HEK293 (cell line): ENCODE results near the gene EIF4A2.

Experiments used
- CTCF ChIA-PET: fragments of 350-600 bp; formaldehyde crosslinking; extraction: SDS; loops from one replicate; lab custom pipeline; 2021; ENCODE audit warnings: antibody characterized with exemption; lab: Yijun Ruan, JAX
- POLR2A ChIA-PET: fragments of 300-600 bp; formaldehyde crosslinking; extraction: SDS; loops from one replicate; lab custom pipeline; 2020; ENCODE audit warnings: antibody characterized with exemption, inconsistent platforms; lab: Yijun Ruan, JAX
- H3K27ac ChIP-seq: fragments of 200-500 bp; sonication (Bioruptor generic); 2 replicates; pipeline ENCODE4 v1.5.1; 2014; ENCODE audit warnings: low read depth, low read length, control low read depth, inconsistent platforms; ENCODE audit errors: extremely low read depth
- H3K36me3 ChIP-seq, 2 experiments: fragments of 200-500 bp in 1 of 2; sonication (Bioruptor generic) in 1 of 2; 1 replicate in 1 of 2; 2 replicates in 1 of 2; pipeline ENCODE4 v1.5.1; 2014 to 2017; ENCODE audit warnings: inconsistent platforms in 2 of 2, low read length in 2 of 2; ENCODE audit not compliant: control insufficient read depth in 2 of 2, insufficient read depth in 1 of 2
- H3K4me1 ChIP-seq: fragments of 200-500 bp; sonication (Bioruptor generic); 2 replicates; pipeline ENCODE4 v1.5.1; 2014; ENCODE audit warnings: mild to moderate bottlenecking, low read length, inconsistent platforms; ENCODE audit not compliant: control insufficient read depth, insufficient read depth
- H3K4me3 ChIP-seq: 2 replicates; pipeline ENCODE4 v1.5.1; 2011; ENCODE audit warnings: low read depth, mild to moderate bottlenecking, control low read depth, low read length, moderate library complexity
- H3K9me3 ChIP-seq: fragments of 200-500 bp; sonication (Bioruptor generic); 2 replicates; pipeline ENCODE4 v1.5.1; 2014; ENCODE audit warnings: low read depth, low read length, inconsistent platforms; ENCODE audit not compliant: control insufficient read depth, insufficient read depth
- BCL6B ChIP-seq: fragments of 450-650 bp; formaldehyde crosslinking; IDR thresholded peaks from 2 replicates; pipeline ENCODE4 v1.5.1; 2017; ENCODE audit warnings: missing biosample characterization, missing genetic modification characterization
- GFI1B ChIP-seq: fragments of 450-650 bp; formaldehyde crosslinking; IDR thresholded peaks from 2 replicates; pipeline ENCODE4 v1.5.1; 2016; ENCODE audit warnings: missing biosample characterization, missing genetic modification characterization
- GLIS2 ChIP-seq: fragments of 450-650 bp; formaldehyde crosslinking; IDR thresholded peaks from 2 replicates; pipeline ENCODE4 v1.5.1; 2016; ENCODE audit warnings: missing biosample characterization, missing genetic modification characterization
- KLF17 ChIP-seq: fragments of 450-650 bp; formaldehyde crosslinking; IDR thresholded peaks from 2 replicates; pipeline ENCODE4 v1.5.1; 2016; ENCODE audit warnings: missing biosample characterization, missing genetic modification characterization
- KLF8 ChIP-seq: fragments of 450-650 bp; formaldehyde crosslinking; IDR thresholded peaks from 2 replicates; pipeline ENCODE4 v1.5.1; 2016; ENCODE audit warnings: missing biosample characterization, missing genetic modification characterization
- SCRT1 ChIP-seq: fragments of 450-650 bp; formaldehyde crosslinking; IDR thresholded peaks from 2 replicates; pipeline ENCODE4 v1.5.1; 2016; ENCODE audit warnings: missing biosample characterization, missing genetic modification characterization, borderline replicate concordance
- SETDB1 ChIP-seq: IDR thresholded peaks from one replicate; pipeline ENCODE4 v1.6.1; 2017; ENCODE audit warnings: mild to moderate bottlenecking, low read length, moderate library complexity, mixed read lengths; ENCODE audit not compliant: insufficient read length
- ZNF138 ChIP-seq: fragments of 450-650 bp; formaldehyde crosslinking; IDR thresholded peaks from 2 replicates; pipeline ENCODE4 v1.5.1; 2016; ENCODE audit warnings: missing biosample characterization, missing genetic modification characterization, borderline replicate concordance
- ZNF184 ChIP-seq: fragments of 450-650 bp; IDR thresholded peaks from 2 replicates; pipeline ENCODE4 v1.5.1; 2018; ENCODE audit warnings: missing biosample characterization, mild to moderate bottlenecking, missing genetic modification characterization
- ZNF214 ChIP-seq: fragments of 450-650 bp; formaldehyde crosslinking; IDR thresholded peaks from 2 replicates; pipeline ENCODE4 v1.5.1; 2017; ENCODE audit warnings: missing biosample characterization, mild to moderate bottlenecking, missing genetic modification characterization, borderline replicate concordance
- ZNF24 ChIP-seq: fragments of 450-650 bp; formaldehyde crosslinking; IDR thresholded peaks from 2 replicates; pipeline ENCODE4 v1.5.1; 2016; ENCODE audit warnings: missing biosample characterization, missing genetic modification characterization
- ZNF354C ChIP-seq: fragments of 450-650 bp; formaldehyde crosslinking; IDR thresholded peaks from 2 replicates; pipeline ENCODE4 v1.5.1; 2016; ENCODE audit warnings: missing biosample characterization, missing genetic modification characterization, low read depth, borderline replicate concordance
- ZNF37A ChIP-seq: fragments of 450-650 bp; IDR thresholded peaks from 2 replicates; pipeline ENCODE4 v1.5.1; 2018; ENCODE audit warnings: missing biosample characterization, missing genetic modification characterization
- ZNF449 ChIP-seq: fragments of 450-650 bp; formaldehyde crosslinking; IDR thresholded peaks from 2 replicates; pipeline ENCODE4 v1.5.1; 2017; ENCODE audit warnings: missing biosample characterization, mild to moderate bottlenecking, missing genetic modification characterization, moderate library complexity
- ZNF658 ChIP-seq: fragments of 450-650 bp; formaldehyde crosslinking; IDR thresholded peaks from 2 replicates; pipeline ENCODE4; 2016; ENCODE audit warnings: missing biosample characterization, missing genetic modification characterization
- ZNF837 ChIP-seq: fragments of 450-650 bp; formaldehyde crosslinking; IDR thresholded peaks from 2 replicates; pipeline ENCODE4 v1.5.1; 2016; ENCODE audit warnings: missing biosample characterization, missing genetic modification characterization
- TF ChIP-seq, protein P1 (sequence below): fragments of 450-650 bp; formaldehyde crosslinking; IDR thresholded peaks from 2 replicates; pipeline ENCODE4 v1.5.1; 2017; ENCODE audit warnings: missing biosample characterization, missing genetic modification characterization
- TF ChIP-seq, protein P2 (sequence below): fragments of 450-650 bp; formaldehyde crosslinking; IDR thresholded peaks from 2 replicates; pipeline ENCODE4 v1.5.1; 2016; ENCODE audit warnings: missing biosample characterization, missing genetic modification characterization, low read depth
- TF ChIP-seq, protein P3 (sequence below): fragments of 450-650 bp; formaldehyde crosslinking; IDR thresholded peaks from 2 replicates; pipeline ENCODE4 v1.5.1; 2017; ENCODE audit warnings: missing biosample characterization, missing genetic modification characterization

The EIF4A2 gene

DNA sequence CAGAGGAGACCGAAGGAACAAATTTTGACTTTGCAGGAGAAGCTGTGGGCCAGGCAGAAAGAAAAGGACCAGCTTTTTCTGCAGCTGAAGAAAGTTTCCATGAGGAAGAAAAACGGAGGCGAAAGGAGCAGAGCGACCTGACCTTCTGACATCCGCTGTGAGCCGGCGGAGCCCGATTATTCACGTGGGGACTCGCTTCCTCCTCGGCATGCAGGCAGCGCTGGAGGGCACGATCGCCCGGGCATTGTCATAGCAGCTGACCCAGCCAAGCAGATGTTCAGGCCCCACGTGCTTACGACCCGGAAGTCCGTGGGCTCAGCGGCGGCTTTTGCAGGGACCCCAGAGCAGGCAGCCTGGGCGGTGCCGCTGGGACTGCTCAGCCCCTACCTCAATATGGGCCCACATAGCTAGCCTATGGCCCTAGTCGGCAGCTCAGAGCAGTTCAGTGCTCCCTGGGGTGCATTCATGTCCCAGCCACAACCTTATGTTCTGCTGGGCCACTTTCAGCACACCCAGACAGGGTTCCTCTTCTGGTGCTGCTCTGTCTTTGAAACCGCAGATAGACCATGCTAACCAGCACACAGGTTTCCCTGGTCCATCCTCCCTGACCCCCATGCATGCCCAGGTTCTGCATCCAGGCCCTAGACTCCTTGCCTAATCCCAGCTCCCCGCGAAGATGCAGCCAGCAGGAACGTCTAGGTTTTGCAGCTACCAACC lies 10.5 kb upstream of the EIF4A2 start:
- Histone ChIP-seq H3K9me3 (no peaks in the 10 kb centered on the region), H3K27ac (no peak overlapping the region), H3K4me3 (no peak overlapping the region), H3K36me3 (no peaks in the 10 kb centered on the region), H3K4me1 (no peaks in the 10 kb centered on the region)
- ChIA-PET POLR2A (interaction anchor here (0.6 to 1.5 kb wide), 2 partner anchors 10 to 13 kb away, joined by 4 to 6 read pairs; partner anchors contain the start of gene EIF4A2), CTCF (no interaction called here)
- TF ChIP-seq BCL6B (tag by site-specific recombination) (no peak), KLF8 (no peak), ZNF138 (tag by site-specific recombination) (no peak), ZNF37A (tag by site-specific recombination) (no peak), KLF17 (tag by site-specific recombination) (no peak), SCRT1 (tag by site-specific recombination) (no peak), ZNF449 (tag by site-specific recombination) (no peak), ZNF658 (tag by site-specific recombination) (no peak), ZNF837 (tag by site-specific recombination) (no peak), ZNF214 (tag by site-specific recombination) (no peak), ZNF354C (tag by site-specific recombination) (no peak), SETDB1 (no peak), ZNF184 (no peak), GFI1B (tag by site-specific recombination) (no peak), GLIS2 (tag by site-specific recombination) (no peak), ZNF24 (tag by site-specific recombination) (no peak)
- TF ChIP-seq, protein P1, sequence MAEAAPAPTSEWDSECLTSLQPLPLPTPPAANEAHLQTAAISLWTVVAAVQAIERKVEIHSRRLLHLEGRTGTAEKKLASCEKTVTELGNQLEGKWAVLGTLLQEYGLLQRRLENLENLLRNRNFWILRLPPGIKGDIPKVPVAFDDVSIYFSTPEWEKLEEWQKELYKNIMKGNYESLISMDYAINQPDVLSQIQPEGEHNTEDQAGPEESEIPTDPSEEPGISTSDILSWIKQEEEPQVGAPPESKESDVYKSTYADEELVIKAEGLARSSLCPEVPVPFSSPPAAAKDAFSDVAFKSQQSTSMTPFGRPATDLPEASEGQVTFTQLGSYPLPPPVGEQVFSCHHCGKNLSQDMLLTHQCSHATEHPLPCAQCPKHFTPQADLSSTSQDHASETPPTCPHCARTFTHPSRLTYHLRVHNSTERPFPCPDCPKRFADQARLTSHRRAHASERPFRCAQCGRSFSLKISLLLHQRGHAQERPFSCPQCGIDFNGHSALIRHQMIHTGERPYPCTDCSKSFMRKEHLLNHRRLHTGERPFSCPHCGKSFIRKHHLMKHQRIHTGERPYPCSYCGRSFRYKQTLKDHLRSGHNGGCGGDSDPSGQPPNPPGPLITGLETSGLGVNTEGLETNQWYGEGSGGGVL (tag by site-specific recombination) = no peak
- TF ChIP-seq, protein P2, sequence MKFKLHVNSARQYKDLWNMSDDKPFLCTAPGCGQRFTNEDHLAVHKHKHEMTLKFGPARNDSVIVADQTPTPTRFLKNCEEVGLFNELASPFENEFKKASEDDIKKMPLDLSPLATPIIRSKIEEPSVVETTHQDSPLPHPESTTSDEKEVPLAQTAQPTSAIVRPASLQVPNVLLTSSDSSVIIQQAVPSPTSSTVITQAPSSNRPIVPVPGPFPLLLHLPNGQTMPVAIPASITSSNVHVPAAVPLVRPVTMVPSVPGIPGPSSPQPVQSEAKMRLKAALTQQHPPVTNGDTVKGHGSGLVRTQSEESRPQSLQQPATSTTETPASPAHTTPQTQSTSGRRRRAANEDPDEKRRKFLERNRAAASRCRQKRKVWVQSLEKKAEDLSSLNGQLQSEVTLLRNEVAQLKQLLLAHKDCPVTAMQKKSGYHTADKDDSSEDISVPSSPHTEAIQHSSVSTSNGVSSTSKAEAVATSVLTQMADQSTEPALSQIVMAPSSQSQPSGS = no peak
- TF ChIP-seq, protein P3, sequence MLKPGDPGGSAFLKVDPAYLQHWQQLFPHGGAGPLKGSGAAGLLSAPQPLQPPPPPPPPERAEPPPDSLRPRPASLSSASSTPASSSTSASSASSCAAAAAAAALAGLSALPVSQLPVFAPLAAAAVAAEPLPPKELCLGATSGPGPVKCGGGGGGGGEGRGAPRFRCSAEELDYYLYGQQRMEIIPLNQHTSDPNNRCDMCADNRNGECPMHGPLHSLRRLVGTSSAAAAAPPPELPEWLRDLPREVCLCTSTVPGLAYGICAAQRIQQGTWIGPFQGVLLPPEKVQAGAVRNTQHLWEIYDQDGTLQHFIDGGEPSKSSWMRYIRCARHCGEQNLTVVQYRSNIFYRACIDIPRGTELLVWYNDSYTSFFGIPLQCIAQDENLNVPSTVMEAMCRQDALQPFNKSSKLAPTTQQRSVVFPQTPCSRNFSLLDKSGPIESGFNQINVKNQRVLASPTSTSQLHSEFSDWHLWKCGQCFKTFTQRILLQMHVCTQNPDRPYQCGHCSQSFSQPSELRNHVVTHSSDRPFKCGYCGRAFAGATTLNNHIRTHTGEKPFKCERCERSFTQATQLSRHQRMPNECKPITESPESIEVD = no peak
